22Rv1 (cell line): Measurements from ENCODE around the gene AKR1D1.

ENCODE experiments used
- ZFX ChIP-seq: fragments of 450-650 bp; IDR thresholded peaks from 2 replicates; pipeline ENCODE4 v1.6.1; 2017; ENCODE audit warnings: antibody characterized with exemption, borderline replicate concordance
- TF ChIP-seq, protein P1 (sequence below): fragments of 450-650 bp; IDR thresholded peaks from 2 replicates; pipeline ENCODE4 v1.5.1; 2017; ENCODE audit warnings: mild to moderate bottlenecking

- TF ChIP-seq, protein P1, sequence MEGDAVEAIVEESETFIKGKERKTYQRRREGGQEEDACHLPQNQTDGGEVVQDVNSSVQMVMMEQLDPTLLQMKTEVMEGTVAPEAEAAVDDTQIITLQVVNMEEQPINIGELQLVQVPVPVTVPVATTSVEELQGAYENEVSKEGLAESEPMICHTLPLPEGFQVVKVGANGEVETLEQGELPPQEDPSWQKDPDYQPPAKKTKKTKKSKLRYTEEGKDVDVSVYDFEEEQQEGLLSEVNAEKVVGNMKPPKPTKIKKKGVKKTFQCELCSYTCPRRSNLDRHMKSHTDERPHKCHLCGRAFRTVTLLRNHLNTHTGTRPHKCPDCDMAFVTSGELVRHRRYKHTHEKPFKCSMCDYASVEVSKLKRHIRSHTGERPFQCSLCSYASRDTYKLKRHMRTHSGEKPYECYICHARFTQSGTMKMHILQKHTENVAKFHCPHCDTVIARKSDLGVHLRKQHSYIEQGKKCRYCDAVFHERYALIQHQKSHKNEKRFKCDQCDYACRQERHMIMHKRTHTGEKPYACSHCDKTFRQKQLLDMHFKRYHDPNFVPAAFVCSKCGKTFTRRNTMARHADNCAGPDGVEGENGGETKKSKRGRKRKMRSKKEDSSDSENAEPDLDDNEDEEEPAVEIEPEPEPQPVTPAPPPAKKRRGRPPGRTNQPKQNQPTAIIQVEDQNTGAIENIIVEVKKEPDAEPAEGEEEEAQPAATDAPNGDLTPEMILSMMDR: no peak
- TF ChIP-seq ZFX: no peak
Observed at GRCh38 chr7:138158739-138159528, 82.7 kb downstream of the AKR1D1 start.
